H1 (cell line): Measurements from ENCODE around the gene HSP90B1. TPM values are rescaled to one million over a fixed set of nuclear protein-coding genes. Genes with fewer than 3 reads are reported as not detected.

Experiments
- ASH2L ChIP-seq: fragments of 200-600, 300-600 bp; sonication (generic); IDR thresholded peaks from one replicate; pipeline ENCODE4 v1.7.1; 2017; ENCODE audit warnings: low read length
- CHD1 ChIP-seq: IDR thresholded peaks from 2 replicates; pipeline ENCODE4 v1.6.1; 2012; ENCODE audit warnings: low read depth, low read length, improper control_type of control experiment
- FOSL1 ChIP-seq: IDR thresholded peaks from 2 replicates; pipeline ENCODE4 v1.6.1; 2011; ENCODE audit warnings: mild to moderate bottlenecking, low read depth, low read length, moderate library complexity; ENCODE audit not compliant: insufficient read depth
- HDAC2 ChIP-seq, 2 experiments: fragments of 300-600 bp in 1 of 2; sonication (generic) in 1 of 2; IDR thresholded peaks; 2 replicates each; pipeline ENCODE4 v1.6.1; 2011 to 2012; ENCODE audit warnings: low read depth in 2 of 2, low read length in 2 of 2, mild to moderate bottlenecking in 2 of 2, moderate library complexity in 2 of 2, borderline replicate concordance in 1 of 2, inconsistent platforms in 1 of 2
- RFX5 ChIP-seq: IDR thresholded peaks from 2 replicates; pipeline ENCODE4 v1.6.1; 2011; ENCODE audit warnings: low read depth, low read length, improper control_type of control experiment, borderline replicate concordance
- RXRA ChIP-seq: IDR thresholded peaks from 2 replicates; pipeline ENCODE4 v1.6.1; 2011; ENCODE audit warnings: low read depth, mild to moderate bottlenecking, low read length, moderate library complexity; ENCODE audit not compliant: insufficient read depth
- polyA plus RNA-seq, 7 experiments: library from polyadenylated mRNA; depleted of rRNA in 3 of 7; stranded (reverse) in 5 of 7; unstranded in 2 of 7; fragments of >200 nt in 5 of 7; fragments of 200-250 nt in 2 of 7; gene quantifications; 1 replicate in 5 of 7; 2 replicates in 1 of 7; 4 replicates in 1 of 7; pipeline versions ENCODE4 v1.2.1 to v1.2.3, GENCODE V29; 2011 to 2013; ENCODE audit warnings: missing spikeins in 2 of 7, mixed read lengths in 2 of 7
- total RNA-seq: library from RNA; stranded (reverse); fragmentation: NEBNext Ultra II Directional; extraction: Animal tissue kit (Norgen Biotek cat#: 25700); gene quantifications from 2 replicates; pipeline ENCODE4 v1.2.1, GENCODE V29; 2021
- TF ChIP-seq, protein P1 (sequence below): IDR thresholded peaks from 2 replicates; pipeline ENCODE4 v1.6.1; 2012; ENCODE audit warnings: inconsistent platforms

Gene HSP90B1
- total and polyA plus RNA-seq, 2 of the 8 experiments (the other 6 are each of a cell fraction or from before 2014, with no cell fraction given): 161 to 847 TPM

DNA sequence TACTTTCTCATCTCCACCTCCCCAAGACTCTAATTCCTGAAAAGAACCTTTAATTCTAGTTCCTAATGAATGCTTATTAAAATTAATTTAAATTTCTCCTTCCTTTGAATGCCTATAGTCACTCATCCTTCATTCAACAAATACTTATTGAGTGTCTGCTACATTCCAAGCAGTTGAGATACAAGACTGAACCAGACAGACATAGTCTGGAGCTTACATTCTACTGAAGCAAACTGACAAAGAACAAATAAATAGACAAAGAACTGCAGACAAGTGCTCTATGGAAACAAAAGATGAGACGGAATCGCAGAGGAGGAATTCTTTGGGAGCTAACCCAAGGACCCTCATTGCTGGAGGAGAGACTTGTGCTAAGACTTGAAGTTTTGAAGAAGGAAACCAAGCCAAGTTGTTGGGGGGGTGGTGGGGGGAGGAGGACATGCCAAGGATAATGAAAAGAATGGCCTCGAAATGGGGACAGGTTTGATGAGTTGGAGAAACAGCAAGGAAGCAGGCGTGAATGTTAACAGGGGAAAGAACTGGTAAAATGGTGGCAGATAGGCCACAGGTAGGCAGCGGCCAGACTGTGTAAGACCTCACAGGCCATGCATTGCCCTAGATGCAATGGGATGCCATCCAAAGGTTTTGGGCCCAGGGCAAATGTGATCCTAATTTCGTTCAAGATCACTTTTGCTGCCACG lies 25.8 kb downstream of the HSP90B1 start (continued):
- TF ChIP-seq, protein P1, sequence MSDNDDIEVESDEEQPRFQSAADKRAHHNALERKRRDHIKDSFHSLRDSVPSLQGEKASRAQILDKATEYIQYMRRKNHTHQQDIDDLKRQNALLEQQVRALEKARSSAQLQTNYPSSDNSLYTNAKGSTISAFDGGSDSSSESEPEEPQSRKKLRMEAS: no peak
- no peak for TF ChIP-seq FOSL1
- no peak for TF ChIP-seq CHD1
- TF ChIP-seq RXRA: no peak
- TF ChIP-seq HDAC2 (IDR thresholded peaks at IDR 0.05; ENCODE audit: borderline replicate concordance in 1 of 2, low read depth in 2 of 2, low read length in 2 of 2): no peak
- TF ChIP-seq ASH2L: no peak
- TF ChIP-seq RFX5: no peak
